Measurements from ENCODE around the gene P2RY2.

DNA sequence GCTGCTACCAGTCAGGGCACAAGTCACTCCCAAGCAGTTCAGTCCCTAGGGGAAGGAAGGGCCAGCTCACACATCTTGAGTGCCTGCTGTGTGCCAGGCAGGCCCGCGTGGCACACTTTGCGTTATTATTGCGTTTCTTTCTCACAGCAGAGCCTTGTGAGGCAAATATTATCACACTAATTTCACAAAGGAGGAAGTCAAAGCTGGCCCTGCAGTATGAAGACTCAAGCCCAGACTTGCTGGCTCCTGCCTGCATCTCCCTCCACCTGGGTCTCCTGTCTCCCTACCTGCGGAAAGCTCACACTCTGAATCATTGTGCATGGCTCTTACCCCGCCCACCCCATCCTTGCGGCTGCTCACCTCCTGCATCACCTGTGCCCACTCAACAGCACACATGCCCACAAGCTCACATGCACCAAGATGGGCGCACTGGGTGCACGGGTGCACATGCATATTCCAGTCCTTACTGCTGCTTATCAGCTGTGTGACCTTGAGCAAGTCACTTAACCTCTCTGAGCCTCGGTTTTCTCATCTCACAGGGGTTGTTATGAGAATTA lies 31.7 kb upstream of the P2RY2 start:
- TF ChIP-seq CBX2 (IDR thresholded peaks at IDR 0.05; ENCODE audit: borderline replicate concordance, low read depth) (no peak), EHMT2 (IDR thresholded peaks at IDR 0.05; ENCODE audit: low read depth) (no peak)

Data from A549 (cell line).